H7 (cell line): ENCODE results near the gene DNAJC17. TPM values are rescaled to one million over a fixed set of nuclear protein-coding genes. Genes with fewer than 3 reads are reported as not detected.

Experiments
- DNase-seq: peaks from one replicate; pipeline ENCODE4 v3.0.0; 2012
- H3K27me3 ChIP-seq: 2 replicates; pipeline ENCODE4 v1.6.0; 2011; ENCODE audit warnings: mild to moderate bottlenecking, low read length; ENCODE audit not compliant: control insufficient read depth, insufficient read depth
- H3K36me3 ChIP-seq: replicated peaks from 2 replicates; pipeline ENCODE4 v1.5.1; 2011; ENCODE audit warnings: low read length; ENCODE audit not compliant: control insufficient read depth, insufficient read depth
- H3K4me3 ChIP-seq: 2 replicates; pipeline ENCODE4 v1.5.1; 2011; ENCODE audit warnings: low read depth, mild to moderate bottlenecking, control low read depth, low read length, moderate library complexity; ENCODE audit not compliant: insufficient read depth
- total RNA-seq: library from RNA; depleted of rRNA; stranded (reverse); fragments of >200 nt; shearing (Covaris generic); gene quantifications from 2 replicates; pipeline ENCODE4 v1.2.3, GENCODE V29; 2014

The DNAJC17 gene
- total RNA-seq, 1 experiment from 2014 or later, result 34.6 TPM

GRCh38 chr15:40843261-40843884 lies 36.1 kb upstream of the DNAJC17 start:
- Histone ChIP-seq H3K36me3 (peaks cover 8% of the 10 kb centered on the region), H3K27me3 (peaks cover 20% of the 10 kb centered on the region; the same call in 1 of the 2 replicates), H3K4me3 (peak overlapping the region; percentile 84)
- no peak for DNase-seq

GRCh38 chr15:40841741-40842140 lies 34.5 kb upstream of the DNAJC17 start:
- Histone ChIP-seq H3K4me3 (no peak overlapping the region), H3K27me3 (peaks cover 20% of the 10 kb centered on the region; the same call in 1 of the 2 replicates), H3K36me3 (peaks cover 2% of the 10 kb centered on the region; the same call in 1 of the 2 replicates)
- DNase-seq, result no peak

GRCh38 chr15:40838756-40839155 lies 31.5 kb upstream of the DNAJC17 start:
- H3K4me3 ChIP-seq, result no peak overlapping the region
- no peak for DNase-seq
- H3K36me3 ChIP-seq, result no peaks in the 10 kb centered on the region
- H3K27me3 ChIP-seq, result peaks cover 10% of the 10 kb centered on the region; the same call in 1 of the 2 replicates

- Histone ChIP-seq H3K4me3 (no peak overlapping the region), H3K27me3 (no peaks in the 10 kb centered on the region; the same call in 1 of the 2 replicates), H3K36me3 (no peaks in the 10 kb centered on the region)
- DNase-seq, result no peak
Observed at GRCh38 chr15:40836020-40836419, 28.7 kb upstream of the DNAJC17 start.

- Histone ChIP-seq H3K36me3 (no peaks in the 10 kb centered on the region), H3K27me3 (no peaks in the 10 kb centered on the region), H3K4me3 (no peak overlapping the region)
- no peak for DNase-seq
Observed at GRCh38 chr15:40832903-40833302, 25.6 kb upstream of the DNAJC17 start.

- DNase-seq, result no peak
- Histone ChIP-seq H3K4me3 (no peak overlapping the region), H3K27me3 (no peaks in the 10 kb centered on the region), H3K36me3 (no peaks in the 10 kb centered on the region)
Observed at GRCh38 chr15:40831861-40832260, 24.6 kb upstream of the DNAJC17 start.

- no peak for DNase-seq
- Histone ChIP-seq H3K36me3 (no peaks in the 10 kb centered on the region), H3K4me3 (no peak overlapping the region), H3K27me3 (no peaks in the 10 kb centered on the region)
Observed at GRCh38 chr15:40830884-40831283, 23.6 kb upstream of the DNAJC17 start.

GRCh38 chr15:40829115-40829514 lies 21.8 kb upstream of the DNAJC17 start:
- H3K36me3 ChIP-seq, result no peaks in the 10 kb centered on the region
- DNase-seq, result no peak
- no peak overlapping the region for H3K4me3 ChIP-seq
- H3K27me3 ChIP-seq, result no peaks in the 10 kb centered on the region

- no peak for DNase-seq
- no peaks in the 10 kb centered on the region for H3K27me3 ChIP-seq
- no peaks in the 10 kb centered on the region for H3K36me3 ChIP-seq
Observed at GRCh38 chr15:40828447-40829036, 21.3 kb upstream of the DNAJC17 start, which contains the start of gene PPP1R14D. Gene PPP1R14D (minus strand): TSS chr15:40828708. CDS start chr15:40828641, 67 bp downstream.

GRCh38 chr15:40826423-40827075 lies 19.3 kb upstream of the DNAJC17 start:
- DNase-seq, result no peak
- Histone ChIP-seq H3K4me3 (no peak overlapping the region), H3K27me3 (no peaks in the 10 kb centered on the region), H3K36me3 (no peaks in the 10 kb centered on the region)

More at GRCh38 chr15:40828447-40829036, 21.3 kb upstream of the DNAJC17 start, which contains the start of gene PPP1R14D:
- H3K4me3 ChIP-seq, result no peak within 1 kb of the TSS

- H3K36me3 ChIP-seq, result no peaks in the 10 kb centered on the region
- H3K27me3 ChIP-seq, result no peaks in the 10 kb centered on the region
- no peak overlapping the region for H3K4me3 ChIP-seq
- DNase-seq, result no peak
Observed at GRCh38 chr15:40825661-40826422, 18.6 kb upstream of the DNAJC17 start.

- Histone ChIP-seq H3K27me3 (no peaks in the 10 kb centered on the region), H3K36me3 (no peaks in the 10 kb centered on the region), H3K4me3 (no peak overlapping the region)
- DNase-seq, result no peak
Observed at GRCh38 chr15:40823572-40824343, 16.5 kb upstream of the DNAJC17 start.

GRCh38 chr15:40821195-40821594 lies 13.9 kb upstream of the DNAJC17 start:
- Histone ChIP-seq H3K36me3 (no peaks in the 10 kb centered on the region), H3K27me3 (no peaks in the 10 kb centered on the region), H3K4me3 (no peak overlapping the region)
- DNase-seq, result no peak

GRCh38 chr15:40819048-40819447 lies 11.8 kb upstream of the DNAJC17 start:
- no peak overlapping the region for H3K4me3 ChIP-seq
- H3K27me3 ChIP-seq, result no peaks in the 10 kb centered on the region
- no peaks in the 10 kb centered on the region for H3K36me3 ChIP-seq
- no peak for DNase-seq
